Renal cortex interstitium (tissue), 11 donors: Measurements from ENCODE around the gene PIH1D1. TPM values are rescaled to one million over a fixed set of nuclear protein-coding genes. Genes with fewer than 3 reads are reported as not detected.
"Not testable (repeated sequence)": the region's sequence is repeated elsewhere in the genome, so short reads cannot be mapped to it uniquely, and the experiment has no call there.

ENCODE experiments used
- DNase-seq, 11 donors: peaks; one replicate each; pipeline ENCODE4 v3.0.0-alpha.2; 2013; ENCODE audit warnings: low read depth in 9 of 11, low spot score in 4 of 11; ENCODE audit errors: extremely low read depth in 1 of 11
- polyA plus RNA-seq, 3 donors: library from polyadenylated mRNA; unstranded; fragments of 120-200 nt; gene quantifications; one replicate each; pipeline ENCODE4 v1.2.1, GENCODE V29; 2013; ENCODE audit not compliant: insufficient read length in 3 of 3

PIH1D1 gene
- polyA plus RNA-seq, 3 donors: 85.0 to 102 (median 91.3) TPM

GRCh38 chr19:49488863-49489537, 37.4 kb upstream of the PIH1D1 start:
- no peak for DNase-seq

- DNase-seq: no peak
Measured at GRCh38 chr19:49488046-49488862, 36.6 kb upstream of the PIH1D1 start.

- peak; percentile 99 to 100 (median 100) for DNase-seq
Measured at GRCh38 chr19:49487277-49488045, 35.8 kb upstream of the PIH1D1 start, which contains the start of gene RPL13A. TSS of gene RPL13A (plus strand) at chr19:49487608. CDS start at chr19:49487630, 22 bp downstream.

GRCh38 chr19:49486710-49487276, 35.2 kb upstream of the PIH1D1 start:
- no peak for DNase-seq

GRCh38 chr19:49486232-49486631, 34.6 kb upstream of the PIH1D1 start:
- DNase-seq: no peak

- no peak for DNase-seq
Measured at GRCh38 chr19:49481020-49481683, 29.5 kb upstream of the PIH1D1 start.

- no peak for DNase-seq
Measured at GRCh38 chr19:49479975-49480628, 28.5 kb upstream of the PIH1D1 start.

GRCh38 chr19:49475995-49476880, 24.6 kb upstream of the PIH1D1 start:
- DNase-seq: peak in 1 of 11 donors; percentile 63

GRCh38 chr19:49475191-49475917, 23.7 kb upstream of the PIH1D1 start:
- DNase-seq: no peak

- no peak for DNase-seq
Measured at GRCh38 chr19:49474542-49474924, 22.9 kb upstream of the PIH1D1 start.

- peak in 2 of 11 donors; percentile 52 to 64 for DNase-seq
Measured at GRCh38 chr19:49473868-49474541, 22.4 kb upstream of the PIH1D1 start, which contains the start of gene FLT3LG. TSS of gene FLT3LG (plus strand) at chr19:49474215. CDS start at chr19:49474640, 425 bp downstream.

- not testable (repeated sequence) for DNase-seq
Measured at GRCh38 chr19:49473501-49473867, 21.9 kb upstream of the PIH1D1 start.

- no peak for DNase-seq
Measured at GRCh38 chr19:49472936-49473335, 21.3 kb upstream of the PIH1D1 start.

GRCh38 chr19:49470615-49470978, 19.0 kb upstream of the PIH1D1 start:
- no peak for DNase-seq

GRCh38 chr19:49469828-49470614, 18.4 kb upstream of the PIH1D1 start:
- DNase-seq: no peak
